HEK293 (cell line): ENCODE measurements around the gene PPT2.

Source experiments
- CTCF ChIA-PET: fragments of 350-600 bp; formaldehyde crosslinking; extraction: SDS; loops from one replicate; lab custom pipeline; 2021; ENCODE audit warnings: antibody characterized with exemption; lab: Yijun Ruan, JAX
- POLR2A ChIA-PET: fragments of 300-600 bp; formaldehyde crosslinking; extraction: SDS; loops from one replicate; lab custom pipeline; 2020; ENCODE audit warnings: antibody characterized with exemption, inconsistent platforms; lab: Yijun Ruan, JAX
- H3K27ac ChIP-seq: fragments of 200-500 bp; sonication (Bioruptor generic); 2 replicates; pipeline ENCODE4 v1.5.1; 2014; ENCODE audit warnings: low read depth, low read length, control low read depth, inconsistent platforms; ENCODE audit errors: extremely low read depth
- H3K36me3 ChIP-seq, 2 experiments: fragments of 200-500 bp in 1 of 2; sonication (Bioruptor generic) in 1 of 2; 1 replicate in 1 of 2; 2 replicates in 1 of 2; pipeline ENCODE4 v1.5.1; 2014 to 2017; ENCODE audit warnings: inconsistent platforms in 2 of 2, low read length in 2 of 2; ENCODE audit not compliant: control insufficient read depth in 2 of 2, insufficient read depth in 1 of 2
- H3K4me1 ChIP-seq: fragments of 200-500 bp; sonication (Bioruptor generic); 2 replicates; pipeline ENCODE4 v1.5.1; 2014; ENCODE audit warnings: mild to moderate bottlenecking, low read length, inconsistent platforms; ENCODE audit not compliant: control insufficient read depth, insufficient read depth
- H3K4me3 ChIP-seq: 2 replicates; pipeline ENCODE4 v1.5.1; 2011; ENCODE audit warnings: low read depth, mild to moderate bottlenecking, control low read depth, low read length, moderate library complexity
- H3K9me3 ChIP-seq: fragments of 200-500 bp; sonication (Bioruptor generic); 2 replicates; pipeline ENCODE4 v1.5.1; 2014; ENCODE audit warnings: low read depth, low read length, inconsistent platforms; ENCODE audit not compliant: control insufficient read depth, insufficient read depth
- BCL11A ChIP-seq: fragments of 450-650 bp; formaldehyde crosslinking; IDR thresholded peaks from 2 replicates; pipeline ENCODE4 v1.5.1; 2016; ENCODE audit warnings: low read depth, missing biosample characterization, missing genetic modification characterization
- KLF1 ChIP-seq: fragments of 450-650 bp; formaldehyde crosslinking; IDR thresholded peaks from 2 replicates; pipeline ENCODE4 v1.5.1; 2016; ENCODE audit warnings: missing biosample characterization, missing genetic modification characterization
- KLF16 ChIP-seq: fragments of 450-650 bp; formaldehyde crosslinking; IDR thresholded peaks from 2 replicates; pipeline ENCODE4 v1.5.1; 2017; ENCODE audit warnings: missing biosample characterization, missing genetic modification characterization
- RBAK ChIP-seq: fragments of 450-650 bp; formaldehyde crosslinking; IDR thresholded peaks from 2 replicates; pipeline ENCODE4 v1.5.1; 2016; ENCODE audit warnings: missing biosample characterization, missing genetic modification characterization
- SCRT2 ChIP-seq: fragments of 450-650 bp; formaldehyde crosslinking; IDR thresholded peaks from 2 replicates; pipeline ENCODE4 v1.5.1; 2016; ENCODE audit warnings: missing biosample characterization, missing genetic modification characterization
- ZFHX2 ChIP-seq: fragments of 450-650 bp; formaldehyde crosslinking; conservative IDR thresholded peaks from 2 replicates; pipeline ENCODE4 v1.5.1; 2016; ENCODE audit warnings: missing biosample characterization, missing genetic modification characterization
- ZFP37 ChIP-seq: fragments of 450-650 bp; formaldehyde crosslinking; IDR thresholded peaks from 2 replicates; pipeline ENCODE4 v1.5.1; 2016; ENCODE audit warnings: missing biosample characterization, missing genetic modification characterization
- ZFP41 ChIP-seq: fragments of 450-650 bp; formaldehyde crosslinking; IDR thresholded peaks from 2 replicates; pipeline ENCODE4 v1.5.1; 2016; ENCODE audit warnings: missing biosample characterization, missing genetic modification characterization, borderline replicate concordance
- ZNF16 ChIP-seq: fragments of 450-650 bp; formaldehyde crosslinking; IDR thresholded peaks from 2 replicates; pipeline ENCODE4 v1.5.1; 2016; ENCODE audit warnings: low read depth, missing biosample characterization, missing genetic modification characterization
- ZNF214 ChIP-seq: fragments of 450-650 bp; formaldehyde crosslinking; IDR thresholded peaks from 2 replicates; pipeline ENCODE4 v1.5.1; 2017; ENCODE audit warnings: missing biosample characterization, mild to moderate bottlenecking, missing genetic modification characterization, borderline replicate concordance
- ZNF239 ChIP-seq: fragments of 450-650 bp; formaldehyde crosslinking; IDR thresholded peaks from 2 replicates; pipeline ENCODE4 v1.5.1; 2016; ENCODE audit warnings: missing biosample characterization, missing genetic modification characterization
- ZNF350 ChIP-seq: fragments of 450-650 bp; formaldehyde crosslinking; IDR thresholded peaks from 2 replicates; pipeline ENCODE4 v1.5.0; 2017; ENCODE audit warnings: missing biosample characterization, mild to moderate bottlenecking, missing genetic modification characterization
- ZNF416 ChIP-seq: fragments of 450-650 bp; formaldehyde crosslinking; IDR thresholded peaks from 2 replicates; pipeline ENCODE4 v1.5.1; 2016; ENCODE audit warnings: missing biosample characterization, missing genetic modification characterization
- ZNF555 ChIP-seq: fragments of 450-650 bp; formaldehyde crosslinking; conservative IDR thresholded peaks from 2 replicates; pipeline ENCODE4 v1.5.1; 2017; ENCODE audit warnings: missing biosample characterization, mild to moderate bottlenecking, missing genetic modification characterization, inconsistent platforms
- ZNF623 ChIP-seq: fragments of 450-650 bp; formaldehyde crosslinking; IDR thresholded peaks from 2 replicates; pipeline ENCODE4 v1.5.1; 2016; ENCODE audit warnings: missing biosample characterization, missing genetic modification characterization
- ZNF626 ChIP-seq: fragments of 450-650 bp; sonication (Bioruptor Pico); formaldehyde crosslinking; IDR thresholded peaks from 2 replicates; pipeline ENCODE4 v1.5.1; 2018; ENCODE audit warnings: missing biosample characterization, missing genetic modification characterization, inconsistent platforms
- TF ChIP-seq, protein P1 (sequence below): sonication (generic); formaldehyde crosslinking; IDR thresholded peaks from 2 replicates; pipeline ENCODE4 v1.8.1; 2022; ENCODE audit warnings: mild to moderate bottlenecking, moderate library complexity, missing genetic modification reagents
- TF ChIP-seq, protein P2 (sequence below): fragments of 450-650 bp; formaldehyde crosslinking; IDR thresholded peaks from 2 replicates; pipeline ENCODE4 v1.5.1; 2016; ENCODE audit warnings: missing biosample characterization, missing genetic modification characterization
- TF ChIP-seq, protein P3 (sequence below): fragments of 450-650 bp; formaldehyde crosslinking; IDR thresholded peaks from 2 replicates; pipeline ENCODE4; 2016; ENCODE audit warnings: missing biosample characterization, missing genetic modification characterization
- TF ChIP-seq, protein P4 (sequence below): fragments of 450-650 bp; formaldehyde crosslinking; IDR thresholded peaks from 2 replicates; pipeline ENCODE4 v1.5.1; 2016; ENCODE audit warnings: missing biosample characterization, missing genetic modification characterization
- TF ChIP-seq, protein P5 (sequence below): fragments of 450-650 bp; formaldehyde crosslinking; IDR thresholded peaks from 2 replicates; pipeline ENCODE4 v1.5.1; 2016; ENCODE audit warnings: missing biosample characterization, missing genetic modification characterization
- TF ChIP-seq, protein P6 (sequence below): fragments of 450-650 bp; IDR thresholded peaks from 2 replicates; pipeline ENCODE4 v1.5.1; 2018; ENCODE audit warnings: missing biosample characterization, missing genetic modification characterization

Gene PPT2

DNA sequence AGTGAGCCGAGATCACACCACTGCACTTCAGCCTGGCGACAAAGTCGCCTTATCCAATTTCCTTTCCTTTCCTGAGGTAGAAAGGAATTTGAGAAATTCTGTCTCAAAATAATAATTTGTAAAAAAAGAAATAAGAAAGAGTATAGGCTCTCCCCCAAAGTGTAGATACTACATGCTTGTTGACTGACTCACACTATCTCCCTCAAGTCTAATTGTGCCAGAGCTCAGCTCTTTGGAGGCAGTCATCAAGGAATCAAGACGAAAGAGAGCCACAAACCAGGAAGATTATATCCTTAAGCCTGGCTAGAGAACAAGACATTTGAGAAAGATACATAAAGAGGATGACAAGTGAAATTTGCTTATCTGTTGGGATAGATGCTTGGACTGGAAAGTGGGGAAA, 20.2 kb upstream of the PPT2 start (continued):
- TF ChIP-seq ZNF416 (tag by site-specific recombination): no peak

DNA sequence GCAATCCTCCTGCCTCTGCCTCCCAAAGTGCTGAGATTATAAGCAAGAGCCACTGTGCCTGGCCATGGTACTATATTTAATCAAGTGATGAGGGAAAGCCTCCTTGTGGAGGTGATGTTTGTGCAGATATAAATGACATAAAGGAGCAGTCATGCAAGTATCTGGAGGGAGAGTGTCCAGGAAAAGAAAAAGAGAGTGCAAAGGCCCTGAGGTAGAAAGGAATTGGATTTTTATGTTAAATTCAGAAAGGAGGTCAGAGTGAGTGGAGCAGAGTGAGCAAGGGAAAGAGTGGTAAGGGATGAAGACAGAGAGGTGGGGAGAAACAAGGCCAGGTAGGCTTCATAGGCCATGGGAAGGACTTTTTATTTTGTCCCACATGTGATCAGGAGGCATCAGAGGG, 16.5 kb upstream of the PPT2 start:
- Histone ChIP-seq H3K27ac (no peak overlapping the region), H3K4me1 (no peaks in the 10 kb centered on the region), H3K4me3 (no peak overlapping the region), H3K36me3 (no peaks in the 10 kb centered on the region), H3K9me3 (no peaks in the 10 kb centered on the region)
- CTCF ChIA-PET: interaction anchor here (1.9 kb wide), 1 partner anchor 19 kb away, joined by 7 read pairs; no protein-coding TSS in a partner anchor
- TF ChIP-seq RBAK (tag by site-specific recombination): no peak
- TF ChIP-seq ZNF350 (tag by site-specific recombination): no peak
- TF ChIP-seq ZFHX2 (tag by site-specific recombination): no peak
- TF ChIP-seq, protein P1, sequence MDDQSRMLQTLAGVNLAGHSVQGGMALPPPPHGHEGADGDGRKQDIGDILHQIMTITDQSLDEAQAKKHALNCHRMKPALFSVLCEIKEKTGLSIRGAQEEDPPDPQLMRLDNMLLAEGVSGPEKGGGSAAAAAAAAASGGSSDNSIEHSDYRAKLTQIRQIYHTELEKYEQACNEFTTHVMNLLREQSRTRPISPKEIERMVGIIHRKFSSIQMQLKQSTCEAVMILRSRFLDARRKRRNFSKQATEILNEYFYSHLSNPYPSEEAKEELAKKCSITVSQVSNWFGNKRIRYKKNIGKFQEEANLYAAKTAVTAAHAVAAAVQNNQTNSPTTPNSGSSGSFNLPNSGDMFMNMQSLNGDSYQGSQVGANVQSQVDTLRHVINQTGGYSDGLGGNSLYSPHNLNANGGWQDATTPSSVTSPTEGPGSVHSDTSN (CRISPR knock-in tag): no peak
- TF ChIP-seq ZNF626: no peak
- TF ChIP-seq ZNF623 (tag by site-specific recombination): peak; percentile 96
- TF ChIP-seq, protein P2, sequence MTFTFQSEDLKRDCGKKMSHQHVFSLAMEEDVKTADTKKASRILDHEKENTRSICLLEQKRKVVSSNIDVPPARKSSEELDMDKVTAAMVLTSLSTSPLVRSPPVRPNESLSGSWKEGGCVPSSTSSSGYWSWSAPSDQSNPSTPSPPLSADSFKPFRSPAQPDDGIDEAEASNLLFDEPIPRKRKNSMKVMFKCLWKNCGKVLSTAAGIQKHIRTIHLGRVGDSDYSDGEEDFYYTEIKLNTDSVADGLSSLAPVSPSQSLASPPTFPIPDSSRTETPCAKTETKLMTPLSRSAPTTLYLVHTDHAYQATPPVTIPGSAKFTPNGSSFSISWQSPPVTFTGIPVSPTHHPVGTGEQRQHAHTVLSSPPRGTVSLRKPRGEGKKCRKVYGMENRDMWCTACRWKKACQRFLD (tag by site-specific recombination): no peak
- POLR2A ChIA-PET: no interaction called here

DNA sequence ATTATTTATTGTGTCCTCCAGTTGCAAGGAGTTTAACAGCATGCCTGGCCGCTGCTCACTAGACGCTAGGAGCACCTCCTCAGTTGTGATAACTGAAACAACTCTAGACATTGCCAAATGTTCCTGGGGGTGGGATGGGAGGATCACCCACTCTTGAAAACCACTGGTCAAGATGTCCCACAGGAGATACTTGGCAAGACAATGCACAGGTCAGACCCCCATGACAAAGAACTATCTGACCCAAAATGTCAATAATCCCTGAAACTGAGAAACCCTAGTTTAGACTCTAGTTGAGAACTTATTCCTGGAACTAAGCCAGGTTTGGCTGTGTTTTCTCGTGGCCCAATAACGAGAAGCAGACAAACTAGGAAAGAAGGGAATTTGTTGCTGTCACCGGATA, 14.4 kb upstream of the PPT2 start:
- no peaks in the 10 kb centered on the region for H3K36me3 ChIP-seq
- H3K27ac ChIP-seq: no peak overlapping the region
- CTCF ChIA-PET: interaction anchor here (0.6 to 1.5 kb wide), 3 partner anchors 13 to 21 kb away, joined by 3 to 4 read pairs (median 3); no protein-coding TSS in a partner anchor
- H3K4me1 ChIP-seq: no peaks in the 10 kb centered on the region
- POLR2A ChIA-PET: interaction anchor here (2.1 kb wide), 1 partner anchor 10 kb away, joined by 7 read pairs; the partner anchor contains the start of gene FKBPL
- no peaks in the 10 kb centered on the region for H3K9me3 ChIP-seq
- no peak for TF ChIP-seq SCRT2
- TF ChIP-seq ZFP41: no peak
- TF ChIP-seq, all 188 proteins: peak for 0
- no peak overlapping the region for H3K4me3 ChIP-seq

DNA sequence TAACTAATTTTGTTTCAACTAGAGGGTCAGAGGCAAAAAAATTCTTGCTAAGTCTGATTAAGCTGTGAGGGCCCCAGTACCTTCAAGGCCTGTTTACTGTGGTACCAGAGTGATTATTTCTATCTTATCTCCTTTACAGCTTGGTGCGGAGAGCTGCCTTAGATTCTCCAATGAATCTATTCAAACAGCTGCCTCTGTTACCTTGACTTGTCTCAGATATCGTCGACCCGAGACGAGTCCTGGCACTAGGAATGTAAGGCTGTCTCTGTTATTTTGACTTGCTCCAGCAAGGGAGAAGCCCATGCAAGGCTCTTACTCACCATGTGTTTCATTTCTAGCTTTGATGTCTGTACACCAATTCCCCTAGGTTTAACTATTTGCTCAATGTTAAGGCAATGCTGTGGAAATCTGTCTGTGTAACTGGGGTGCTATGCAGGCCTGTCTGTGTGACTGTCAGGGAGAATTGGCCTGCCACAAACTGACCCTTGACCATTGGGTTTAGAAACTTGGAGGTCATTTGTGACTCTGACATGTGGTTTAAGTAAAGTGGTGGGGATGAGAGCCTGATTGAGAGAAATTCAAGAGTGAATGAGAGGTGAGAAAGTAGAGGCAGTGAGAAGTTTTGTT, 13.4 kb upstream of the PPT2 start:
- H3K4me1 ChIP-seq: no peaks in the 10 kb centered on the region
- CTCF ChIA-PET: no interaction called here
- no peak overlapping the region for H3K4me3 ChIP-seq
- no peak overlapping the region for H3K27ac ChIP-seq
- H3K9me3 ChIP-seq: no peaks in the 10 kb centered on the region
- POLR2A ChIA-PET: no interaction called here
- H3K36me3 ChIP-seq: no peaks in the 10 kb centered on the region
- TF ChIP-seq KLF16 (tag by site-specific recombination): no peak
- no peak for TF ChIP-seq ZNF16 (tag by site-specific recombination)
- TF ChIP-seq ZNF214 (tag by site-specific recombination): no peak
- TF ChIP-seq KLF1 (tag by site-specific recombination): no peak
- no peak for TF ChIP-seq ZNF555 (tag by site-specific recombination)
- TF ChIP-seq ZNF239 (tag by site-specific recombination): no peak
- TF ChIP-seq ZFP37 (tag by site-specific recombination): no peak
- TF ChIP-seq, protein P3, sequence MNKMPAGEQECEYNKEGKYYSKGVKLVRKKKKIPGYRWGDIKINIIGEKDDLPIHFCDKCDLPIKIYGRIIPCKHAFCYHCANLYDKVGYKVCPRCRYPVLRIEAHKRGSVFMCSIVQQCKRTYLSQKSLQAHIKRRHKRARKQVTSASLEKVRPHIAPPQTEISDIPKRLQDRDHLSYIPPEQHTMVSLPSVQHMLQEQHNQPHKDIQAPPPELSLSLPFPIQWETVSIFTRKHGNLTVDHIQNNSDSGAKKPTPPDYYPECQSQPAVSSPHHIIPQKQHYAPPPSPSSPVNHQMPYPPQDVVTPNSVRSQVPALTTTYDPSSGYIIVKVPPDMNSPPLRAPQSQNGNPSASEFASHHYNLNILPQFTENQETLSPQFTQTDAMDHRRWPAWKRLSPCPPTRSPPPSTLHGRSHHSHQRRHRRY (tag by site-specific recombination): no peak
- no peak for TF ChIP-seq BCL11A
- TF ChIP-seq, protein P4, sequence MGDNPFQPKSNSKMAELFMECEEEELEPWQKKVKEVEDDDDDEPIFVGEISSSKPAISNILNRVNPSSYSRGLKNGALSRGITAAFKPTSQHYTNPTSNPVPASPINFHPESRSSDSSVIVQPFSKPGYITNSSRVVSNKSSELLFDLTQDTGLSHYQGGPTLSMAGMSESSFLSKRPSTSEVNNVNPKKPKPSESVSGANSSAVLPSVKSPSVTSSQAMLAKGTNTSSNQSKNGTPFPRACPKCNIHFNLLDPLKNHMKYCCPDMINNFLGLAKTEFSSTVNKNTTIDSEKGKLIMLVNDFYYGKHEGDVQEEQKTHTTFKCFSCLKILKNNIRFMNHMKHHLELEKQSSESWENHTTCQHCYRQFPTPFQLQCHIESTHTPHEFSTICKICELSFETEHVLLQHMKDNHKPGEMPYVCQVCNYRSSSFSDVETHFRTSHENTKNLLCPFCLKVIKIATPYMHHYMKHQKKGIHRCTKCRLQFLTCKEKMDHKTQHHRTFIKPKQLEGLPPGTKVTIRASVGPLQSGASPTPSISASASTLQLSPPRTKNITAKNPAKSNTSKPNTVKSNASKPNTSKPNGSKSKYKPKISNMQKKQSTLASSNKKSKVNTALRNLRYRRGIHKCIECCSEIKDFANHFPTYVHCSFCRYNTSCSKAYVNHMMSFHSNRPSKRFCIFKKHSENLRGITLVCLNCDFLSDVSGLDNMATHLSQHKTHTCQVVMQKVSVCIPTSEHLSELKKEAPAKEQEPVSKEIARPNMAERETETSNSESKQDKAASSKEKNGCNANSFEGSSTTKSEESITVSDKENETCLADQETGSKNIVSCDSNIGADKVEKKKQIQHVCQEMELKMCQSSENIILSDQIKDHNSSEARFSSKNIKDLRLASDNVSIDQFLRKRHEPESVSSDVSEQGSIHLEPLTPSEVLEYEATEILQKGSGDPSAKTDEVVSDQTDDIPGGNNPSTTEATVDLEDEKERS (tag by site-specific recombination): no peak
- TF ChIP-seq, protein P5, sequence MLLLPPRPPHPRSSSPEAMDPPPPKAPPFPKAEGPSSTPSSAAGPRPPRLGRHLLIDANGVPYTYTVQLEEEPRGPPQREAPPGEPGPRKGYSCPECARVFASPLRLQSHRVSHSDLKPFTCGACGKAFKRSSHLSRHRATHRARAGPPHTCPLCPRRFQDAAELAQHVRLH (tag by site-specific recombination): no peak
- TF ChIP-seq, protein P6, sequence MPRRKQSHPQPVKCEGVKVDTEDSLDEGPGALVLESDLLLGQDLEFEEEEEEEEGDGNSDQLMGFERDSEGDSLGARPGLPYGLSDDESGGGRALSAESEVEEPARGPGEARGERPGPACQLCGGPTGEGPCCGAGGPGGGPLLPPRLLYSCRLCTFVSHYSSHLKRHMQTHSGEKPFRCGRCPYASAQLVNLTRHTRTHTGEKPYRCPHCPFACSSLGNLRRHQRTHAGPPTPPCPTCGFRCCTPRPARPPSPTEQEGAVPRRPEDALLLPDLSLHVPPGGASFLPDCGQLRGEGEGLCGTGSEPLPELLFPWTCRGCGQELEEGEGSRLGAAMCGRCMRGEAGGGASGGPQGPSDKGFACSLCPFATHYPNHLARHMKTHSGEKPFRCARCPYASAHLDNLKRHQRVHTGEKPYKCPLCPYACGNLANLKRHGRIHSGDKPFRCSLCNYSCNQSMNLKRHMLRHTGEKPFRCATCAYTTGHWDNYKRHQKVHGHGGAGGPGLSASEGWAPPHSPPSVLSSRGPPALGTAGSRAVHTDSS (tag by site-specific recombination): no peak
